Uterine smooth muscle cell (primary cell): ENCODE results near the gene SRP72. TPM values are rescaled to one million over a fixed set of nuclear protein-coding genes. Genes with fewer than 3 reads are reported as not detected.

Source experiments
- total RNA-seq: library from RNA; depleted of rRNA; stranded (reverse); fragments of >200 nt; gene quantifications from 2 replicates; pipeline ENCODE4 v1.2.3, GENCODE V29; 2014

Gene SRP72
- total RNA-seq: 67.1 and 124 TPM in 2 replicates

GRCh38 chr4:56467284-56468096, at the start of gene SRP72:
Gene SRP72 (plus strand): TSS chr4:56467617. CDS start chr4:56467636, 19 bp downstream.

GRCh38 chr4:56435140-56435926, 32.1 kb upstream of the SRP72 start, which contains the start of gene PPAT:
Gene PPAT (minus strand): TSS chr4:56435615. CDS start chr4:56435477, 138 bp downstream.

GRCh38 chr4:56505269-56506130, 38.1 kb downstream of the SRP72 start, which contains the start of gene ARL9:
Gene ARL9 (plus strand): TSS chr4:56505791. CDS start chr4:56505863, 72 bp downstream.

Other genes starting within 250 kb of the SRP72 start
- gene AASDH, start 80.1 kb upstream of the SRP72 start, total RNA-seq: 17.5 and 21.7 TPM in 2 replicates
- 26.5 and 27.6 TPM in 2 replicates for gene PPAT, start 32.0 kb upstream of the SRP72 start, total RNA-seq
- 54.5 and 99.8 TPM in 2 replicates for gene PAICS, start 31.4 kb upstream of the SRP72 start, total RNA-seq
- under 0.01 and 0.44 TPM in 2 replicates for gene ARL9, start 38.2 kb downstream of the SRP72 start, total RNA-seq
- gene HOPX, start 213.7 kb downstream of the SRP72 start, total RNA-seq: 0.37 and 2.2 TPM in 2 replicates